OCI-LY3 (cell line): Measurements from ENCODE around the gene TTLL11.

Experiments used
- H2AFZ ChIP-seq: fragments of 200-600, 300-600 bp; shearing (Covaris generic); 2 replicates; pipeline ENCODE4 v1.6.0; 2014; ENCODE audit warnings: antibody characterized with exemption, low read depth, low read length
- H3K27ac ChIP-seq: fragments of 200-600, 300-600 bp; sonication (generic); 2 replicates; pipeline ENCODE4 v1.5.1; 2014; ENCODE audit warnings: mild to moderate bottlenecking, low read length, moderate library complexity, mixed read lengths
- H3K27me3 ChIP-seq: fragments of 200-600, 300-600 bp; sonication (generic); 2 replicates; pipeline ENCODE4 v1.6.1; 2014; ENCODE audit warnings: low read depth, low read length, mixed read lengths
- H3K36me3 ChIP-seq: fragments of 200-600, 300-600 bp; sonication (generic); replicated peaks from 2 replicates; pipeline ENCODE3; 2014; ENCODE audit warnings: low read depth, low read length, mixed read lengths
- H3K4me1 ChIP-seq: fragments of 300-600, 200-600 bp; sonication (generic); 2 replicates; pipeline ENCODE4 v1.6.1; 2014; ENCODE audit warnings: low read length, mixed read lengths
- H3K4me2 ChIP-seq: fragments of 200-600, 300-600 bp; sonication (generic); 2 replicates; pipeline ENCODE4 v1.6.1; 2014; ENCODE audit warnings: low read length, mixed read lengths
- H3K4me3 ChIP-seq: fragments of 300-600, 200-600 bp; sonication (generic); 2 replicates; pipeline ENCODE4 v1.5.1; 2014; ENCODE audit warnings: antibody characterized with exemption, mild to moderate bottlenecking, low read length, moderate library complexity
- H3K79me2 ChIP-seq: fragments of 300-600, 200-600 bp; shearing (Covaris generic); 2 replicates; pipeline ENCODE4 v1.6.1; 2014; ENCODE audit warnings: mild to moderate bottlenecking, low read length, mixed read lengths
- H3K9ac ChIP-seq: fragments of 300-600, 200-600 bp; shearing (Covaris generic); 2 replicates; pipeline ENCODE4 v1.6.0; 2014; ENCODE audit warnings: mild to moderate bottlenecking, low read length, moderate library complexity
- H3K9me3 ChIP-seq: fragments of 200-600, 300-600 bp; shearing (Covaris generic); 2 replicates; pipeline ENCODE4 v1.6.1; 2014; ENCODE audit warnings: low read length, mixed read lengths; ENCODE audit not compliant: insufficient read depth
- H4K20me1 ChIP-seq: fragments of 200-600, 300-600 bp; sonication (generic); 2 replicates; pipeline ENCODE4 v1.6.1; 2016; ENCODE audit warnings: low read length, mixed read lengths; ENCODE audit not compliant: insufficient read depth
- EZH2phosphoT487 ChIP-seq: fragments of 200-600 bp; shearing (Covaris generic); IDR thresholded peaks from 2 replicates; pipeline ENCODE4 v1.6.1; 2018; ENCODE audit warnings: antibody characterized with exemption, mixed run types, low read depth
- TF ChIP-seq, protein P1 (sequence below): fragments of 200-600, 300-600 bp; sonication (generic); IDR thresholded peaks from 2 replicates; pipeline ENCODE4 v1.5.1; 2014; ENCODE audit warnings: antibody characterized with exemption, low read length, low read depth

Gene TTLL11

DNA sequence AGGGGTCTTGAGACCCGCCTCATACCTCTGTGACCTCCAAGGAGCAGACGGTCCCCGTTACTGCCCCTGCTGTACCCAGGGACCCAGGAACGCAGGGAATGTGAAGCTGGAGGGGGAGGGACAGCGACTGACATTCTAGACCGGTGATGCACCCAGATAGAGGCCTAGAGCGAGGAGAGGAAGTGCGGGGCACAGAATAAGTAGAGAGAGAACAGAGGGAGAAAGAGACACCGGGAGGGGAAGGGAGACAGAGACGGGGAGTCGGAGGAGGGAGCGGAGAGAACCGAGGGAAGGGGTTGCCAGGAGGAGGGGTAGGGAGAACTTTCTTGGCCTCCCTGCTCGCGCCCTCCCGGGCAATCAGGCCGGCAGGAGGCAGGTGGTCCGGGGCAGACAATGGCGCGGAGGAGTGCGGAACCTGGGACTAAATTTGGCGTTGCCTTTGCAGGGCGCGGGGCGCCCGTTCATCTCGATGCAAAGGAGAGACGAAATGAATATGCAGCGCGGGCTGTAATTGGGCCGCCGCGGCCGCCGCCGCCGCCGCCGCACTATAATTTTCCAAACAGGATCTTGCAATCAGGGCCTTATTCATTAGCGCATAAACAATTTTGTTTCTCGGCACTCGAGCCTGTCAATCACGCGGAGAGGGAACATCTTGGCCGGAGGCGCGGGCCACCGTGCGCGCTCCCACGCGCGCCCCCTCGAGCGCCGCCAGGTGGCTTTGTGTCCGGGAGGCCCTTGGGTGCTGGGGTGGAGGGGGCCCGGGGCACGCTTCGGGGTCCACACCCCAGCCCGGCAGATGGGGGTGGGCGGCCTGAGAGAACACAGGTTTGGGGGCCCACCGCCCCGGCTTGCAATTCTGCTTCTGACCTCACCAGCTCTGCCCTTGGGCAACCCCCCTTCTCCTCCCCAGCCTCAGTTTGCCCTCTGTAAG, 33.5 kb upstream of the TTLL11 start:
- H4K20me1 ChIP-seq = no peaks in the 10 kb centered on the region
- peak overlapping the region; percentile 71 for H3K4me2 ChIP-seq
- no peak for TF ChIP-seq EZH2phosphoT487
- TF ChIP-seq, protein P1, sequence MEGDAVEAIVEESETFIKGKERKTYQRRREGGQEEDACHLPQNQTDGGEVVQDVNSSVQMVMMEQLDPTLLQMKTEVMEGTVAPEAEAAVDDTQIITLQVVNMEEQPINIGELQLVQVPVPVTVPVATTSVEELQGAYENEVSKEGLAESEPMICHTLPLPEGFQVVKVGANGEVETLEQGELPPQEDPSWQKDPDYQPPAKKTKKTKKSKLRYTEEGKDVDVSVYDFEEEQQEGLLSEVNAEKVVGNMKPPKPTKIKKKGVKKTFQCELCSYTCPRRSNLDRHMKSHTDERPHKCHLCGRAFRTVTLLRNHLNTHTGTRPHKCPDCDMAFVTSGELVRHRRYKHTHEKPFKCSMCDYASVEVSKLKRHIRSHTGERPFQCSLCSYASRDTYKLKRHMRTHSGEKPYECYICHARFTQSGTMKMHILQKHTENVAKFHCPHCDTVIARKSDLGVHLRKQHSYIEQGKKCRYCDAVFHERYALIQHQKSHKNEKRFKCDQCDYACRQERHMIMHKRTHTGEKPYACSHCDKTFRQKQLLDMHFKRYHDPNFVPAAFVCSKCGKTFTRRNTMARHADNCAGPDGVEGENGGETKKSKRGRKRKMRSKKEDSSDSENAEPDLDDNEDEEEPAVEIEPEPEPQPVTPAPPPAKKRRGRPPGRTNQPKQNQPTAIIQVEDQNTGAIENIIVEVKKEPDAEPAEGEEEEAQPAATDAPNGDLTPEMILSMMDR = no peak
- no peak overlapping the region for H3K27ac ChIP-seq
- peak overlapping the region; percentile 72 for H3K4me3 ChIP-seq
- no peaks in the 10 kb centered on the region for H3K36me3 ChIP-seq
- H3K4me1 ChIP-seq = peaks cover 13% of the 10 kb centered on the region
- H3K9me3 ChIP-seq = no peaks in the 10 kb centered on the region
- H3K9ac ChIP-seq = peak overlapping the region; percentile 22; the same call in 1 of the 2 replicates
- no peaks in the 10 kb centered on the region for H3K79me2 ChIP-seq
- H2AFZ ChIP-seq = peak overlapping the region; percentile 47
- 0 out of 2 replicates have a peak, but pooled peaks cover 8% of the 10 kb centered on the region for H3K27me3 ChIP-seq

DNA sequence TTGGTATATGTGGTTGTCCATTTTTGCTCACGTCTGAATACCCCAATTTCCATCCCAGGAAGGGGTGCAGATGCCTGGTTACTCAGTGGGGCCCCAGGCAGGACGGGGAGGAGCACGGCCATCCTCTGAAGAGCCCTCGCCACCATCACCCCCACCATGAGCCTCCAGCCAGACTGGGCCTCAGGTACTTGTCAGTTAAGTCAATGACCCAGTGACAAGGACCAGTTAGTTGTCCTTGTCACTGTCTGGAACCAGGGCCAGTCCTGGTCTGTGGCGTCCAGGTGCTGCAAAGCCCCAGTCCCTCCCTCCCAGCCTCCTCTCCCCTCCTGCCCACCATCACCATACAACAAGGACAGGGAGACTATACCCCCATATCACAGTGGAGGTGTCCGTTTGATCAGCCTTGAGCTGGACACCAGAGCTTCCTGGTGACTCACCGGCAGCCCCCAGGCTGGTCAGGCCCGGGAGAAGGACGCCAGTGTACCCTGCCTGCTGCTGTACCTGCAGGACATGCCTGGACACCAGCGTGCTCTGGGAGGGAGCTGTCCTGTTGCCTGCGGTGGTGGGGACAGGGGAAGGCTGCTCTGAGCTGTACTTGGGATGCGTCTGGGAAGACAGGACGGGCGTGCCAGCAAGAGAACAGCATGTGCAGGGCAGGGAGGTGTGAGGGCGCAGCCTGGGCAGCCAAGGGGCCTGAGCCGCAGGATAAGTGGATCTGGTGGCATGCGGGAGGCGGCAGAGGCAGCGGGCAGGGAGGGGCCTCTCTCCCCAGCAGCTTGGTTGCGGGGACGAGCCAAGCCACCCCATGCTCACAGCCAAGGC, 32.6 kb upstream of the TTLL11 start:
- Histone ChIP-seq H3K4me2 (peak overlapping the region; percentile 71), H3K9me3 (no peaks in the 10 kb centered on the region), H4K20me1 (no peaks in the 10 kb centered on the region), H3K9ac (no peak overlapping the region), H3K36me3 (no peaks in the 10 kb centered on the region), H3K4me3 (peak overlapping the region; percentile 72), H3K27me3 (0 out of 2 replicates have a peak, but pooled peaks cover 8% of the 10 kb centered on the region), H3K27ac (no peak overlapping the region), H3K4me1 (peaks cover 13% of the 10 kb centered on the region), H3K79me2 (no peaks in the 10 kb centered on the region), H2AFZ (peak overlapping the region; percentile 47)
- no peak for TF ChIP-seq EZH2phosphoT487
- TF ChIP-seq, protein P1 = no peak

DNA sequence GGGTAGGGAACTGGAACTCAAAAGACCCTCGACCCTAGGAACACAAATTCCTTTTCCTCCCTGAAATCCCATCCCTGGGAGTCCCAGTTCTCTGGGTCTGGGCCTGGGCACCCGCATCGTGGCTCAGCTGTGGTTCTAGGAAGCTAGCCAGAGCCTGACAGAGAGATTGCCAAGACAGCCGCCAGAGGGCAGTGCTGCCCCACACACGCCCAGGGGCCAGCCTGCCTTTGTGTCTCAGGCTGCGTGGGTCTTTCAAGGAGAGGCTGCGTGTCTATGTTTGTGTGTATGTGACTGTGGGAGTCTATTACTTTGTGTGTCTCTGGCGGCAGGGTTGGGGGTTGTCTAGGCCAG, 32.0 kb upstream of the TTLL11 start:
- Histone ChIP-seq H3K4me2 (peak overlapping the region; percentile 56), H3K36me3 (no peaks in the 10 kb centered on the region), H3K79me2 (no peaks in the 10 kb centered on the region), H3K27ac (no peak overlapping the region), H4K20me1 (no peaks in the 10 kb centered on the region), H3K4me3 (no peak overlapping the region), H3K27me3 (0 out of 2 replicates have a peak, but pooled peaks cover 8% of the 10 kb centered on the region), H3K9me3 (no peaks in the 10 kb centered on the region), H3K9ac (no peak overlapping the region), H2AFZ (peak overlapping the region; percentile 51; the same call in 1 of the 2 replicates), H3K4me1 (peaks cover 13% of the 10 kb centered on the region)
- TF ChIP-seq EZH2phosphoT487 = no peak
- TF ChIP-seq, protein P1 = peak; percentile 88

GRCh38 chr9:122124528-122124927, 31.4 kb upstream of the TTLL11 start:
- Histone ChIP-seq H3K4me1 (peaks cover 13% of the 10 kb centered on the region), H3K4me3 (no peak overlapping the region), H3K9ac (no peak overlapping the region), H3K36me3 (no peaks in the 10 kb centered on the region), H2AFZ (no peak overlapping the region), H3K4me2 (0 out of 2 replicates have a peak overlapping the region, but pooled peaks have one; percentile 56), H4K20me1 (no peaks in the 10 kb centered on the region), H3K9me3 (no peaks in the 10 kb centered on the region), H3K27ac (no peak overlapping the region), H3K79me2 (no peaks in the 10 kb centered on the region), H3K27me3 (0 out of 2 replicates have a peak, but pooled peaks cover 8% of the 10 kb centered on the region)
- TF ChIP-seq EZH2phosphoT487 = no peak
- TF ChIP-seq, protein P1 = no peak
